ENCODE data around the gene BCAM.

DNA sequence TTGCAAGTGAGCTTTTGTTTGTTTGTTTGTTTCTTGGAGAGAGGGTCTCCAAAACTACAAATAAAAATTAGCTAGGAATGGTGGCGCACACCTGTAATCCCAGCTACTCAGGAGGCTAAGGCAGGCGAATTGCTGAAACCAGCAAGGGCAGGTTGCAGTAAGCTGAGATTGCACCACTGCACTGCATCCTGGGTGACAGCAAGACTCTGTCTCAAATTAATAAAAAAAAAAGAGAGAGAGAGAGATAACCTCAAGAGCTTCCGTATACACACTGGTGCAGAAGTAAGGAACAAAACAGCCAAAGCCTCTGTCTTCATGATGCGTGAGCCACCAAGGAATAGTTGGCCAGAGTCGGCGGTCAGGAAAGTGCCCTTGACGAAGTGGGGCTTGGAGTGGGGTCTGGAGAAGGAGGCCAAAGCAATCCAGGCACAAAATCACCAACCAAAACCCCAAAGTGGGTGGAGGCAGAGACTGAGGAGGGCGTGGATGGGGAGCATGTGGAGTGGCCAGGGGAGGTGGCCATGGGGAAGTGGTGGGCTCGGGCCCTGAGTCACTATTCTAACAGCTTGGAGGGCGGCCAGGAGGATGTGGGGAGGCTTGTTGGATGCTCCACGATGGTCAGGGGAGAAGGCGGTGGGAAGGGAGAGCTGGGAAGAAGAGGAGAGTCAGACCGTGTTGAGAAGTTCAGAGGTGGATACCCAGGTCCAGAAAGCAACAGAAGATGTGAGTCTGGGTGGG lies 61.0 kb downstream of the BCAM start:
- TF ChIP-seq, protein P1, sequence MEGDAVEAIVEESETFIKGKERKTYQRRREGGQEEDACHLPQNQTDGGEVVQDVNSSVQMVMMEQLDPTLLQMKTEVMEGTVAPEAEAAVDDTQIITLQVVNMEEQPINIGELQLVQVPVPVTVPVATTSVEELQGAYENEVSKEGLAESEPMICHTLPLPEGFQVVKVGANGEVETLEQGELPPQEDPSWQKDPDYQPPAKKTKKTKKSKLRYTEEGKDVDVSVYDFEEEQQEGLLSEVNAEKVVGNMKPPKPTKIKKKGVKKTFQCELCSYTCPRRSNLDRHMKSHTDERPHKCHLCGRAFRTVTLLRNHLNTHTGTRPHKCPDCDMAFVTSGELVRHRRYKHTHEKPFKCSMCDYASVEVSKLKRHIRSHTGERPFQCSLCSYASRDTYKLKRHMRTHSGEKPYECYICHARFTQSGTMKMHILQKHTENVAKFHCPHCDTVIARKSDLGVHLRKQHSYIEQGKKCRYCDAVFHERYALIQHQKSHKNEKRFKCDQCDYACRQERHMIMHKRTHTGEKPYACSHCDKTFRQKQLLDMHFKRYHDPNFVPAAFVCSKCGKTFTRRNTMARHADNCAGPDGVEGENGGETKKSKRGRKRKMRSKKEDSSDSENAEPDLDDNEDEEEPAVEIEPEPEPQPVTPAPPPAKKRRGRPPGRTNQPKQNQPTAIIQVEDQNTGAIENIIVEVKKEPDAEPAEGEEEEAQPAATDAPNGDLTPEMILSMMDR (IDR thresholded peaks at IDR 0.05; ENCODE audit: extremely low read depth in 1 of 2, insufficient read depth in 1 of 2, low read depth in 1 of 2, low read length in 2 of 2): no peak
- TF ChIP-seq FOS (IDR thresholded peaks at IDR 0.05; ENCODE audit: borderline replicate concordance, insufficient read depth, low read length) (no peak), POLR2A (IDR thresholded peaks at IDR 0.05; ENCODE audit: low read depth, low read length) (no peak)

Measured in endothelial cell of umbilical vein (primary cell).